Transverse colon (tissue), 4 donors: ENCODE data around the gene TUT4.

Experiments used
- CTCF ChIP-seq, 5 experiments: fragments of 200-600 bp in 3 of 5; fragments of 450-650 bp in 2 of 5; sonication (generic) in 3 of 5; IDR thresholded peaks; 1 replicate in 2 of 5; 2 replicates in 3 of 5; pipeline ENCODE4 v1.5.1; 2016 to 2017; ENCODE audit warnings: antibody characterized with exemption in 5 of 5, inconsistent platforms in 3 of 5, mild to moderate bottlenecking in 2 of 5, moderate library complexity in 1 of 5
- POLR2AphosphoS5 ChIP-seq, 3 donors: sonication (generic); formaldehyde crosslinking; IDR thresholded peaks; one replicate each; pipeline ENCODE4 v1.6.1; 2016; ENCODE audit warnings: antibody characterized with exemption in 3 of 3

GRCh38 chr1:52404975-52405338 is 147.9 kb downstream of the TUT4 start:
- TF ChIP-seq CTCF (IDR thresholded peaks at IDR 0.05) = peak in 1 of 5 experiments; percentile 36
- TF ChIP-seq POLR2AphosphoS5 (IDR thresholded peaks at IDR 0.05) = no peak
